GM18909 (cell line): Measurements from ENCODE around the gene GGT6.
"Not testable (repeated sequence)": the region's sequence is repeated elsewhere in the genome, so short reads cannot be mapped to it uniquely, and the experiment has no call there.

Experiments used
- ATAC-seq: cut with Tn5 transposase; IDR thresholded peaks from one replicate; pipeline ENCODE4 v1.9.1; 2021; ENCODE audit warnings: mild to moderate bottlenecking; ENCODE audit not compliant: unreplicated experiment, poor library complexity

GGT6 gene

GRCh38 chr17:4560421-4560820 lies at the start of gene GGT6:
GGT6 (minus strand) TSS chr17:4560577; CDS start chr17:4560521, 56 bp downstream.
- no peak for ATAC-seq

GRCh38 chr17:4610162-4610561 lies 49.8 kb upstream of the GGT6 start:
- no peak for ATAC-seq

GRCh38 chr17:4609761-4610160 lies 49.4 kb upstream of the GGT6 start:
- no peak for ATAC-seq

GRCh38 chr17:4607773-4608187 lies 47.4 kb upstream of the GGT6 start:
- ATAC-seq, result no peak

GRCh38 chr17:4607261-4607741 lies 46.9 kb upstream of the GGT6 start:
- no peak for ATAC-seq

- no peak for ATAC-seq
Measured at GRCh38 chr17:4605826-4606225, 45.4 kb upstream of the GGT6 start.

GRCh38 chr17:4604736-4605135 lies 44.4 kb upstream of the GGT6 start:
- not testable (repeated sequence) for ATAC-seq

- ATAC-seq, result no peak
Measured at GRCh38 chr17:4604111-4604644, 43.8 kb upstream of the GGT6 start.

- ATAC-seq, result no peak
Measured at GRCh38 chr17:4602041-4602440, 41.7 kb upstream of the GGT6 start.

GRCh38 chr17:4601326-4601725 lies 40.9 kb upstream of the GGT6 start:
- ATAC-seq, result no peak

- no peak for ATAC-seq
Measured at GRCh38 chr17:4600563-4600962, 40.2 kb upstream of the GGT6 start.

GRCh38 chr17:4599505-4600281 lies 39.3 kb upstream of the GGT6 start:
- no peak for ATAC-seq

- no peak for ATAC-seq
Measured at GRCh38 chr17:4598776-4599504, 38.6 kb upstream of the GGT6 start.

GRCh38 chr17:4597975-4598374 lies 37.6 kb upstream of the GGT6 start:
- ATAC-seq, result no peak

- no peak for ATAC-seq
Measured at GRCh38 chr17:4596636-4597380, 36.4 kb upstream of the GGT6 start.

- not testable (repeated sequence) for ATAC-seq
Measured at GRCh38 chr17:4595685-4596342, 35.4 kb upstream of the GGT6 start.

- ATAC-seq, result no peak
Measured at GRCh38 chr17:4594931-4595684, 34.7 kb upstream of the GGT6 start.

- ATAC-seq, result no peak
Measured at GRCh38 chr17:4594406-4594805, 34.0 kb upstream of the GGT6 start.

GRCh38 chr17:4593021-4593421 lies 32.6 kb upstream of the GGT6 start:
- no peak for ATAC-seq
